Activated CD8-positive, alpha-beta memory T cell treated with anti-CD3 and anti-CD28 coated beads for 48 hours (primary cell): Measurements from ENCODE around the gene LRFN3.
"Not testable (repeated sequence)": the region's sequence is repeated elsewhere in the genome, so short reads cannot be mapped to it uniquely, and the experiment has no call there.

Source experiments
- DNase-seq, 3 experiments: peaks; one replicate each; pipeline ENCODE4 v3.0.0-alpha.2; 2020; ENCODE audit warnings: low read depth in 2 of 3, low spot score in 2 of 3

Gene LRFN3

DNA sequence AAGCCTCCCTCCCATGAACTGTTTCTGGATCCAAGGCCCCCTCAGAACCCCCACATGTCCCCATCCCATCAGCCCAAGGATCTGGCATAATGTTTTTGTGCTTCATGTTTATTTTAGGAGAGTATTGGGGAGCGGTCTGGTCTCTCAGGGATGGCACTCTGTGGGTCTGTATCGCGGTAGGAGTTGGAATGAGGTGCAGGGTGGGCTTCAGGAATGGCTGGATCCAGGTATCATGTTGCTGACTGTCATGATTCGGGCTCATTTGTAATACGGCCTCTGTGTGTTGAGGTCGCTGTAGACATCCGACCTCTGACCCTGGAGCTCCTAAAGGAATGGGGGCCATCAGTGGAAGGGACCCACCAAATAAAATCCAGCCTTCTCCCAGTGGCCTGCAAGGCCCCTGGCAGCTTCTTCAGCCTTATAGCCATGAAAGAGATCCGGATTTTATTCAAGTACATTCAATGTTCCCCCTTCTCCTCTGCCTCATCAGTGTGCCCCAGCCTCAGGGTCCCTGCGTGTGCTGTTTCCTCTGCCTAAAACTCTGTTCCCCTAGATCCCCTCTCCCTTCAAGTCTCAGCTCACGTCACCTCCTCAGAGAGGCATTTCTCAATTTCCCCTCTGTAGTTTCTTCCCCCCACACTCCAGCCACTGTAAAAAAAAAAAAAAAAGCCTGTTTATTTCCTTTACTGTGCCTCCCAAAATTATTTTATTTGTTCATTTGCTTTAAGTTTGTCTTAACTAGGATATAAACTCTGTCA lies 31.7 kb upstream of the LRFN3 start:
- DNase-seq, result no peak

- DNase-seq, result no peak
Observed at GRCh38 chr19:35905178-35905727, 30.9 kb upstream of the LRFN3 start.

DNA sequence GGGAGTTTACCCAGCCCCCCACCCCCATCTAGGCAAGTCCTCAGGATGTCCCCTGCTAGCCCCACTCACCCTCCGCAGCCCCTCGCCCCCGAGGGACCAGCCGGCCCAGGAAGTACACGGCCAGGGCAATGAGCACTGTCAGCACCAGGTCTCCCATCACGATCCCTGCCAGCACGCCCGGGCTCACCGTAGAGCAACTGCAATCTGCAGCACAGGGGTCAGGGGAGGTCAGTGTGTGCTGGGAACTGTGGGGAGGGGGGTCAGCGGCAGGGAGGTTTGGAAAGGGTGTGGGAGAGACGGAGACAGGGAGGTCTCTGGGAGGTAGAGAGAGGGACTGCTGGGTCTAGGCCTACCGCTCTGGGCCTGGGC lies 28.8 kb upstream of the LRFN3 start:
- DNase-seq, result no peak

GRCh38 chr19:35908010-35908441 lies 28.1 kb upstream of the LRFN3 start, which contains the start of gene TYROBP:
TSS of gene TYROBP (minus strand) at chr19:35908295. CDS start at chr19:35908228, 67 bp downstream.
- DNase-seq, result no peak

DNA sequence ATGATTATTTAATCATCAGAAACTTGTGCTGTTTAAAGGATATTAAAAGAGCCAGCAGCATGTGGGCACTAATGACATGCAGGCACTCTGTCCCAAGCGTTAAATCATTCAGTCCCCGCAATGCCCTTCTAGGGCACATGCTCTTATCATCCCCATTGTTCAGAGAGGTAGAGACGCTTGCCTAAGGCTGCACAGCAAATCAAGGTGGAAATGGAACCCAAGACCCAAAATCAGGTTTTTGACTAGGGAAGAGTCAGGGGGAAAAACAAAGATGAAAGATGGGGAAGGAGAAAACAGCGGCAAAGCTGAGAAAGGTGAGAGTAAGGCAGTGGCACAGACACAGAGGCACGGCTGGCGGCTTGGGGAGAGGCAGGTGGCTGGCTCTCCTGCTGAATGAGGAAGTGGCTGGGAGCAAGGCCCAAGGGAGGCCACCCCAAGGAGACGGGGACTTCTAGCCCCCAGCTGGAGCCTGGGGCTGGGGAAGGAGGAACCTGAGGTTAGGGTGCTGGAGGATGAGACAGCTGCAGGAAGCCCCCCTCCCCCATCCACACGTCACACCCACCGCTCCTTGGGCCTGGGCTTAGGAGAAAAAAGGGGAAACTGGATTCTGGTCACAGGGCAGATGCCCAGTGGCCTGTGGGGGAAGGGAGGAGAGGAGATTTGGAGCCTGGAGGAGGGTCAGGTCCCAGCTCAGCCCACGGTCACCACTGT lies 27.0 kb upstream of the LRFN3 start:
- no peak for DNase-seq

GRCh38 chr19:35909684-35910035 lies 26.5 kb upstream of the LRFN3 start:
- no peak for DNase-seq

- DNase-seq, result not testable (repeated sequence)
Observed at GRCh38 chr19:35910355-35910754, 25.8 kb upstream of the LRFN3 start.

DNA sequence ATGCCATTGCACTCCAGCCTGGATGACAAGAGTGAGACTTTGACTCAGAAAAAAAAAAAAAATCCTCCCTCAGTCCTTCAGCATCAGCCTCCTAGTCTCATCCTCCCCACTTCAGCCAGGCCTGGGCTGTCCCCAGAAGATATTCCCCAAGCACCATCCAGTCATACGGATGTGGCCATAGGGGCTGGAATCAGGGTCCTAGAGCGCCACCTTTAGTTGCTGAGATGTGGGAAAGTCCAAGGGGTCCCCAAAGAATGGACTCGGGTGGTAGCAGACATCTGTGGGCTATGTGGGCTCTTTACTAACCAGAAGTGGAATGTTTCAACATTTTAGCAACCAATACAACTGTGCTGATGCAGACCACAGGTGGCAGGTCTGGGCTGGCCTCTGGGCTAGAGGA lies 25.0 kb upstream of the LRFN3 start:
- no peak for DNase-seq

- DNase-seq, result no peak
Observed at GRCh38 chr19:35911790-35912189, 24.4 kb upstream of the LRFN3 start.

GRCh38 chr19:35913589-35913988 lies 22.6 kb upstream of the LRFN3 start:
- no peak for DNase-seq

DNA sequence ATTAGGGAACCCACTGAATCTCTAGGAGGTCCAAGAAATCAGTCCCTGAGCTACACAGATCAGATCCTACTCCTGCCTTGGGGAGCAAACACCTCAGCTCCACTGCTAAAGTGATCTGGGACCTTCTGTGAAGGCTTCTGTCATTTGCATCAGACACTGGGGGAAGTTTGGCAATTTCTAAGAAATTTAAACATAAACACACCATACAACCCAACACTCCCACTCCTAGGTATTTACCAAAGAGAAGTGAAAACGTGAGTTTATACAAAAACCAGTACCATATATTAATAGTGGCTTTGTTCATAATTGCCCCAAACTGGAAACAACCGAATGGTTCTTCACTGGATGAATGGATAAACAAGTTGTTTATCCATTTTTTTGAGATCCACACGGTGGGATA lies 20.7 kb upstream of the LRFN3 start:
- DNase-seq, result no peak

DNA sequence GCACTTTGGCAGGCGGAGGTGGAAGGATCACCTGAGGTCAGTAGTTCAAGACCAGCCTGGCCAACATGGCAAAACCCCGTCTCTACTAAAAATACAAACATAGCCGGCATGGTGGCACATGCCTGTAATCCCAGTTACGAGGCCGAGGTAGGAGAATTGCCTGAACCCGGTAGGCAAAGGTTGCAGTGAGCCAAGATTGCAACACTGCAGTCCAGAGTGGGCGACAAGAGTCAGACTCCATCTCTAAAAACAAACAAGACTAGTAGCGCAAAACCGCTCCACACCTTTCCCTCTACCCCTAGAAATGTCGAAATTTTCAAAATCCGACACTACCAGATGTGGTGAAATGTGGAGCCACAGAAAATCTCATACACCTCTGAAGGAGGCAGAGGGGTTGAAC lies 16.9 kb upstream of the LRFN3 start:
- no peak for DNase-seq

- no peak for DNase-seq
Observed at GRCh38 chr19:35921012-35921411, 15.2 kb upstream of the LRFN3 start.

GRCh38 chr19:35925501-35925900 lies 10.7 kb upstream of the LRFN3 start:
- DNase-seq, result no peak

- DNase-seq, result no peak
Observed at GRCh38 chr19:35928507-35928906, 7.7 kb upstream of the LRFN3 start.

DNA sequence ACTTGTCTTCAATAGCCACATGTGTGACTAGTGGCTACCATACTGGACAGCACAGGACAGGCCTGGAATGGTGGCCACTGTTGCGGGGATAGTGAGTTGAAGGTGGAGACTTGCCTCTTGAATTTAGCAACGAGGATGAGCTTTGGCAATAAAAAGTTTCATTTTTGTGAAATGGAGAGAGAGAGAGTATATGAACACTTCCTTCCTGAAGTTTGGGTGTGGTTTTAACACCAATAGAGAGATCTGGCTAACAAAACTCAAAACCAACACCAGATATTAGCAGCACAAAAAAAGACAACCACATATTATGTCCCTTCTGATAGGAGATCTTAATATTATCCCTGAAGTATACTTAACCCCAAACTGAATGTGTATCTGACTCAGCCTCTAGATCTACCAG lies 6.3 kb upstream of the LRFN3 start:
- DNase-seq, result no peak

GRCh38 chr19:35931161-35931873 lies 4.9 kb upstream of the LRFN3 start:
- DNase-seq, result peak; percentile 89 to 99 (median 90)

GRCh38 chr19:35931874-35932202 lies 4.3 kb upstream of the LRFN3 start:
- DNase-seq, result no peak

- DNase-seq, result no peak
Observed at GRCh38 chr19:35932291-35932936, 3.8 kb upstream of the LRFN3 start.

- no peak for DNase-seq
Observed at GRCh38 chr19:35936738-35937268, 629 bp downstream of the LRFN3 start.
